Muscle layer of duodenum (tissue), 2 donors: Measurements from ENCODE around the gene LOXL4.

ENCODE experiments used
- H3K27ac ChIP-seq: one replicate; pipeline ENCODE4 v1.7.0; 2013; ENCODE audit warnings: mild to moderate bottlenecking, low read length
- H3K27me3 ChIP-seq: one replicate; pipeline ENCODE4 v1.7.0; 2013; ENCODE audit warnings: low read depth, mild to moderate bottlenecking, control low read depth, low read length
- H3K36me3 ChIP-seq, 2 donors: one replicate each; pipeline ENCODE4 v1.7.0; 2013; ENCODE audit warnings: low read length in 2 of 2, control low read depth in 1 of 2, mild to moderate bottlenecking in 1 of 2; ENCODE audit not compliant: insufficient read depth in 2 of 2, control insufficient read depth in 1 of 2
- H3K4me1 ChIP-seq, 2 donors: one replicate each; pipeline ENCODE4 v1.7.0; 2013; ENCODE audit warnings: low read length in 2 of 2, mild to moderate bottlenecking in 2 of 2, control low read depth in 1 of 2, moderate library complexity in 1 of 2; ENCODE audit not compliant: insufficient read depth in 2 of 2, control insufficient read depth in 1 of 2
- H3K4me3 ChIP-seq, 2 donors: one replicate each; pipeline ENCODE4 v1.7.0; 2013; ENCODE audit warnings: low read length in 2 of 2, low read depth in 1 of 2, mild to moderate bottlenecking in 1 of 2
- H3K9me3 ChIP-seq, 2 donors: one replicate each; pipeline ENCODE4 v1.7.0; 2013; ENCODE audit warnings: low read length in 2 of 2, control low read depth in 1 of 2, mild to moderate bottlenecking in 1 of 2; ENCODE audit not compliant: control insufficient read depth in 1 of 2
- donor health status: healthy.

The LOXL4 gene

DNA sequence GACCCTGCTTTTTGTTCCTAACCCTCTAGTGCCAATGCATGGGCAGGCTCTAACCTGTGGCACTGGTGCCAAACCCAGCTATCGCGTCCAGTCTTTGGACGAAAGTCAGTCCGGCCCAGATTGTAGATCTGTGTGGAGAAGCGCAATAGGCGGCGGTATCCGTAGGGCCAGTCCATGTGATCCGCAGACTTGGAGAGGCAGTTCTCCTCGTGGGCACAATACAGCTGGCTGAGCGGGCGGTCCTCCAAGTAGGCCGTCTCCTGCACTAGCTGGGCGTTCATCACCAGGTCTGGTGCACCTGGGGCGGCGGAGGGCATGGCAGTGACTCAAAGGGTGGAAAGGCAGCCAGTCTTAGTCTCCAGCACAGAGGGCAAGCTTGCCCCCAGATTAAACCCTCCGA, 14.5 kb downstream of the LOXL4 start:
- peaks cover 23 to 34% of the 10 kb centered on the region in 2 donors for H3K36me3 ChIP-seq
- H3K4me3 ChIP-seq: no peak overlapping the region
- no peaks in the 10 kb centered on the region for H3K9me3 ChIP-seq

DNA sequence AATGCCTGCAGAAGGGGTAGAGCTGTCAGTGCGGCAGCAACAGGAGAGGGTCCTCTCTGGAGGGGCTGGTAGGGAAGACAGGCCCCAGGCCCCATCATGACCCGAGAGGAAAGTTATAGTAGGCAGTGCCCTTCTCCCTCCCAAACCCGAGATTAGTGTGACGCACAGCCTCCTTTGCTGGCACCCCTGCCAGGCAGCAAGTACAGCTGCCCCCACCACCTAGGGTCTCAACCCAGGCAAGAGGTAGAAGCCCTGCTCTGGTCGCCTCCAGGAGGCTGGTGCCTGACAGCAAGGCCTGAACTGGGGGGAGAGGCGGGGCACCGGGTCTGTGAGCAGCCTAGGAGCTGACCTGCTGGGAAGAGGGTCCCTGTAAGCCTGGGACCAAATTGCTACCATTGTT, 15.5 kb downstream of the LOXL4 start:
- Histone ChIP-seq H3K27me3 (no peaks in the 10 kb centered on the region), H3K4me1 (no peaks in the 10 kb centered on the region), H3K9me3 (no peaks in the 10 kb centered on the region), H3K4me3 (no peak overlapping the region), H3K36me3 (peaks cover 33 to 44% of the 10 kb centered on the region in 2 donors), H3K27ac (no peak overlapping the region)

More for the DNA sequence above, 14.5 kb downstream of the LOXL4 start:
- Histone ChIP-seq H3K4me1 (no peaks in the 10 kb centered on the region), H3K27ac (no peak overlapping the region), H3K27me3 (no peaks in the 10 kb centered on the region)

DNA sequence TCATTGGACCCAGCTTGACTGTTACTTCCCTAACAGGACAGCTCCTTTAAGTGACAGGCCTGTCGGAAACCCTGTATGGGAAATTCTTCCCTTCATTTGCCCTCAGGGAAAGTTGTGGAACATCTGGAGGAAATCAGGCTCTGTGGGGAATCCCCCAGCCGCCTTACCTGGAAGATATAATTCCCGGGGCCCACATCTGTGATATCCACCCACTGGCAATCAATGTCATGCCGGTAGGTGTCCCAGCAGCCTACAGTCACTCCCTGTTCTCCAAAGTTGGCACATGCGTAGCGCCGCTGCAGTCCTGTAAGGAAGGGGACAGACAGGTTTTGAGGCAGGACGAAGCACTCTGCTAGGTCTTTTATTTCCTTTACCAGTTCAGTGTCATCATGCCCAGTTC, 16.6 kb downstream of the LOXL4 start:
- H3K27ac ChIP-seq: no peak overlapping the region
- no peaks in the 10 kb centered on the region for H3K4me1 ChIP-seq
- no peaks in the 10 kb centered on the region for H3K27me3 ChIP-seq
- H3K36me3 ChIP-seq: peaks cover 36 to 45% of the 10 kb centered on the region in 2 donors
- H3K4me3 ChIP-seq: no peak overlapping the region
- no peaks in the 10 kb centered on the region for H3K9me3 ChIP-seq

GRCh38 chr10:98249134-98249533, 18.9 kb downstream of the LOXL4 start:
- Histone ChIP-seq H3K27ac (no peak overlapping the region), H3K4me3 (no peak overlapping the region), H3K9me3 (no peaks in the 10 kb centered on the region), H3K27me3 (no peaks in the 10 kb centered on the region), H3K36me3 (peaks cover 54 to 60% of the 10 kb centered on the region in 2 donors), H3K4me1 (peaks cover 0 to 14% of the 10 kb centered on the region in 2 donors)

DNA sequence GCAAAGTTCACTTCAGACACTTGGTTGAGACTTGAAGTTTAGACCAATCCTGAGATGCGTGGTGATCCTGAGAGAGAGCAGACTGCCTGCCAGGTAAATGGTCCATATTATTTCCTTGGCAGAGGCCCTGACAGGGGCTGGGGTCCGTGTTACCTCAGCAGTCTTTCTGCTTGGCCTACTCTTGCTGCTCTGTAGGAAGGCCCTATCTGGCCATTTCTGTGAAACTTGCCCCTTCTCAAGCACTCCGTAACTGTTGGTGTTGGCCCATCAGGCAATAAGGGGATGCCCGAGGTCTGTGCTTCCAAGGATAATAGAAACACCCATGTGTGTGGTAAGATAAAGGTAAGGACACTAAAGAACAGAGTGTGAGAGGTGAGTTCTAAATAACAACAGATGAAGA, 20.0 kb downstream of the LOXL4 start:
- Histone ChIP-seq H3K4me3 (no peak overlapping the region), H3K27me3 (no peaks in the 10 kb centered on the region), H3K9me3 (no peaks in the 10 kb centered on the region), H3K4me1 (peaks cover 0 to 14% of the 10 kb centered on the region in 2 donors), H3K36me3 (peaks cover 55 to 63% of the 10 kb centered on the region in 2 donors), H3K27ac (no peak overlapping the region)

DNA sequence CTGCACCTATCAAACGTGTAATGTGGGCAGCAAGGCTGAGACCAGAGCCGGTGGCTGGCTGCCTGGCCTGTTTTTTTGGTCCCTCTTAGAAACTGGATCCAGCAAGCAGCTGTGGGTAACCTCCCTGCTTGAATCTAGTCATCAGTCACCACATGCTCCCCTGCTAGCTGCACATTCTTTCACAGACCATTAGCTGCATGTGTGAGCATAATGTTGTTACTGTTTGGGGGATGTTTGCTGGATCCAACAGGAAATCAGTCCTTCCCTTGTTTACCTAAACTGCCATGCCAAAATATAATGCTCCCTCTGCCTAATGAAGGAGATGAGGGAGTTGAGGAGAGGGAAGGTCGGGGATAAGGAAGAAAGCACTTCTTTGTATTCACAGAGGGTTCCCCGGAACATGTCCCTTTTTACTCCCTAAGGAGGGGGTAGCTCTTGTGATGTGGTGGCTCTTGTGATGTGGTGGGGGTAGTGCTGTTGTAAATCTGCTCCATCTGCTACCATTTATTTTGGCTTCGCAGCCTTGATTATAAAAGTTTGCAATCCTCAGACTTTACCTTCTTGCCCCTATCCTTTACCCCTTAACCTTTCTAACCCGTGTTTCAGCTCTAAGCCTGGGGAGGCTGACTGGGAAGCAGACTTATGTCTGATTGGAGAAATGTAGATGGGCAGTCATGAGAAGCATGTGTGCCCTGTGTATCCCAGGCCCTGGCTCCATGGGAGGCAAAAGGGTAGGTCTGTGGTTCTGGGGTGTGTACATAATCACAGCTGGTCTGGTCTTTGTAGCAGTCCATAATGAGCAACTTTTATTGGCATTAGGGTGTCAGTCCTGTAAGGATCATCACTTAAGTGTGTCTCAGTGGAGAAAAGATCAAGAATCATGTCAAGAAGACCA, 20.8 kb downstream of the LOXL4 start:
- peaks cover 55 to 65% of the 10 kb centered on the region in 2 donors for H3K36me3 ChIP-seq
- peaks cover 0 to 14% of the 10 kb centered on the region in 2 donors for H3K4me1 ChIP-seq
- H3K9me3 ChIP-seq: no peaks in the 10 kb centered on the region
- H3K4me3 ChIP-seq: no peak overlapping the region
- no peaks in the 10 kb centered on the region for H3K27me3 ChIP-seq
- H3K27ac ChIP-seq: no peak overlapping the region

DNA sequence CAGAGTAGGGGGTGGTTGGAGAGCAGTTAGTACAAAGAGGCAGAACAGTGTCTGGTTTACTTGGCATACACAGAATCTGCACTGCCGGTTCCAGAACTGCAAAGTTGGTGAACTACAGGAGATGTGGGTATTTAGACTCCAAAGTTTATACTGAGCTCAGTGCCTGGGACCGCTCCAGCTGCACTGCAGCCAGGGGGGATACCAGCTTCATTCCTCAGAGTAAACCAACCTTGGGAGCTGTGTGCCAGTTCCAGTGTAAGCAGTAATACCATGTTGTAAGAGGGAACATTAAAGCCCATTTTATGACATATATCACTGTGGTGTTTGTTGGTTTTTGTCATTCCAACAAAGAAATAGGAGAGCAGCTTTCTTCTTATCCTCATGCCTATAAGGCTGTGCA, 23.4 kb downstream of the LOXL4 start:
- Histone ChIP-seq H3K4me1 (peaks cover 0 to 14% of the 10 kb centered on the region in 2 donors), H3K27ac (no peak overlapping the region), H3K27me3 (no peaks in the 10 kb centered on the region), H3K4me3 (no peak overlapping the region), H3K9me3 (no peaks in the 10 kb centered on the region), H3K36me3 (peaks cover 43 to 46% of the 10 kb centered on the region in 2 donors)

GRCh38 chr10:98244141-98244540, 23.9 kb downstream of the LOXL4 start:
- Histone ChIP-seq H3K4me3 (no peak overlapping the region), H3K27ac (no peak overlapping the region), H3K36me3 (peaks cover 39 to 42% of the 10 kb centered on the region in 2 donors), H3K27me3 (no peaks in the 10 kb centered on the region), H3K4me1 (peaks cover 0 to 14% of the 10 kb centered on the region in 2 donors), H3K9me3 (no peaks in the 10 kb centered on the region)

- H3K4me3 ChIP-seq: no peak overlapping the region
- H3K36me3 ChIP-seq: peaks cover 27 to 29% of the 10 kb centered on the region in 2 donors
- peaks cover 0 to 14% of the 10 kb centered on the region in 2 donors for H3K4me1 ChIP-seq
- no peak overlapping the region for H3K27ac ChIP-seq
- H3K9me3 ChIP-seq: no peaks in the 10 kb centered on the region
- no peaks in the 10 kb centered on the region for H3K27me3 ChIP-seq
Observed at GRCh38 chr10:98242823-98243222, 25.2 kb downstream of the LOXL4 start.

DNA sequence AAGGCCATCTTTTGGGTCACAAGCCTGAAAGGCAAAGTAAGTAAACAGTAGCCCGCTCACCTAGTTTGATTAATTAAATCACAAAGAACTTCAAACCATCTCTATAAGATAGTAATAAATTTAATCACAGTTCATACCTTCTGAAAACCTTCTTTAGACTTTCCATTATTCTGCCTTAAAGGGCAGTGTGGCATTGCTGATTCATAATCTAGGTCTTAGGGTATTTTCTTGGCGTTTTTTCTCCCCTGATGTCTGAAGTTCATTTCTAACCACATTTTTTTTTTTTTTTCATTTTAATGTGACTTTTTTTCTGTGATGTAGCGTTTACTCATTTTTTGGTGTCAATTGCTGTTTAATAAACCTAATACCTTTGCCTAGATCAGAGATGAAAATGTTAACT, 27.5 kb downstream of the LOXL4 start:
- Histone ChIP-seq H3K9me3 (no peaks in the 10 kb centered on the region), H3K27ac (no peak overlapping the region), H3K36me3 (peaks cover 40 to 45% of the 10 kb centered on the region in 2 donors), H3K27me3 (no peaks in the 10 kb centered on the region), H3K4me3 (no peak overlapping the region), H3K4me1 (peaks cover 0 to 10% of the 10 kb centered on the region in 2 donors)

DNA sequence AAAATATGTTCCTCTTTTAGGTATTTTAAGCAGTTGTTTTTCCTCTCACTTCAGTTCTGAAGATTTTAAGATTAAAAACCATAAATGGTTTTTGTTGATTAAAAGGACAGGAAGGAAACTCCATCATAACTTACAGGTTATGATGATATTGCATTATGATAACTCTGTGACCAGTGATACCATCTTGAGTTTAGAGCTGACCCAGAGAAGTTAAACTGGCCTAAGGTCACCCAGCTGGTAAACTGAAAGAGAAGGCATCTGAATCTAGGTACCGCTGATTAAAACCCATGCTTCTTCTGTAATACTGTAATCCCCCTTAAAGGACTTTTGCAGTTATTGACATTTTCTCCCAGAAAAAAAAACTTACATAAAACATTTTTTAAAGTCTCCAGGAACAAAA, 29.6 kb downstream of the LOXL4 start:
- H3K4me1 ChIP-seq: no peaks in the 10 kb centered on the region
- no peak overlapping the region for H3K4me3 ChIP-seq
- no peaks in the 10 kb centered on the region for H3K27me3 ChIP-seq
- peaks cover 25 to 33% of the 10 kb centered on the region in 2 donors for H3K36me3 ChIP-seq
- H3K9me3 ChIP-seq: no peaks in the 10 kb centered on the region
- no peak overlapping the region for H3K27ac ChIP-seq
